LNCAP (cell line): Measurements from ENCODE around the gene RNF187.

Experiments
- TF ChIP-seq, protein P1 (sequence below): fragments of 450-650 bp; IDR thresholded peaks from 2 replicates; pipeline ENCODE4 v1.5.1; 2017; ENCODE audit warnings: mild to moderate bottlenecking

RNF187 gene

DNA sequence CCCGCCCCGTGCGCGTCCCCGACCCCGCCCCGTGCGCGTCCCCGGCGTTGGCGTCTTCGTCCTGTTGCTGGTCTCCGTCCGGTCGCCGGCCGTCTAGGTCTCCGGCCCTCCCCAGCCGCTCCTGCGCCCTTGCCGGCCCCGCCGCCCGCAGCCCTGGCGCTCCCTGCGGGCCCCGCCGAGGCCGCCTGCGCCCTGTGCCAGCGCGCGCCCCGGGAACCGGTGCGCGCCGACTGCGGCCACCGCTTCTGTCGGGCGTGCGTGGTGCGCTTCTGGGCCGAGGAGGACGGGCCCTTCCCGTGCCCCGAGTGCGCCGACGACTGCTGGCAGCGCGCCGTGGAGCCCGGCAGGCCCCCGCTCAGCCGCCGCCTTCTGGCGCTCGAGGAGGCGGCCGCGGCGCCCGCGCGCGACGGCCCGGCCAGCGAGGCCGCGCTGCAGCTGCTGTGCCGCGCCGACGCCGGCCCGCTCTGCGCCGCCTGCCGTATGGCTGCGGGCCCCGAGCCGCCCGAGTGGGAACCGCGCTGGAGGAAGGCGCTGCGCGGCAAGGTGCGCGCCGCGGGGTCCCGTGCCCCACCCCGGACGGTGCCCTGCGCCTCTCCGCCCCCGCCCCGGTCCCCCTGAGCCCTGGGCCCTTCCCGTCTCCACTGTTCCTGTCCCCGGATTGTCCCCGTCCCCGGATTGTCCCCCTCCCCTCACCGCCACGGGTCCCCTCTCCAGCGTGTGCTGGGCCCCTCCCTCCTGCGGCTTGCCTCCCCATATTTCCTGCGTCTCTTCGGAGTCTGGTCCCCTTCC lies at the start of gene RNF187:
TSS of gene RNF187 (plus strand) at position 47 of the 789 bp plus-strand sequence.
- TF ChIP-seq, protein P1, sequence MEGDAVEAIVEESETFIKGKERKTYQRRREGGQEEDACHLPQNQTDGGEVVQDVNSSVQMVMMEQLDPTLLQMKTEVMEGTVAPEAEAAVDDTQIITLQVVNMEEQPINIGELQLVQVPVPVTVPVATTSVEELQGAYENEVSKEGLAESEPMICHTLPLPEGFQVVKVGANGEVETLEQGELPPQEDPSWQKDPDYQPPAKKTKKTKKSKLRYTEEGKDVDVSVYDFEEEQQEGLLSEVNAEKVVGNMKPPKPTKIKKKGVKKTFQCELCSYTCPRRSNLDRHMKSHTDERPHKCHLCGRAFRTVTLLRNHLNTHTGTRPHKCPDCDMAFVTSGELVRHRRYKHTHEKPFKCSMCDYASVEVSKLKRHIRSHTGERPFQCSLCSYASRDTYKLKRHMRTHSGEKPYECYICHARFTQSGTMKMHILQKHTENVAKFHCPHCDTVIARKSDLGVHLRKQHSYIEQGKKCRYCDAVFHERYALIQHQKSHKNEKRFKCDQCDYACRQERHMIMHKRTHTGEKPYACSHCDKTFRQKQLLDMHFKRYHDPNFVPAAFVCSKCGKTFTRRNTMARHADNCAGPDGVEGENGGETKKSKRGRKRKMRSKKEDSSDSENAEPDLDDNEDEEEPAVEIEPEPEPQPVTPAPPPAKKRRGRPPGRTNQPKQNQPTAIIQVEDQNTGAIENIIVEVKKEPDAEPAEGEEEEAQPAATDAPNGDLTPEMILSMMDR, result no peak; the same call in 1 of the 2 replicates

- TF ChIP-seq, protein P1, result no peak
Observed at GRCh38 chr1:228437424-228437962, 49.7 kb upstream of the RNF187 start.

- TF ChIP-seq, protein P1, result no peak
Observed at GRCh38 chr1:228438266-228438665, 48.9 kb upstream of the RNF187 start.

DNA sequence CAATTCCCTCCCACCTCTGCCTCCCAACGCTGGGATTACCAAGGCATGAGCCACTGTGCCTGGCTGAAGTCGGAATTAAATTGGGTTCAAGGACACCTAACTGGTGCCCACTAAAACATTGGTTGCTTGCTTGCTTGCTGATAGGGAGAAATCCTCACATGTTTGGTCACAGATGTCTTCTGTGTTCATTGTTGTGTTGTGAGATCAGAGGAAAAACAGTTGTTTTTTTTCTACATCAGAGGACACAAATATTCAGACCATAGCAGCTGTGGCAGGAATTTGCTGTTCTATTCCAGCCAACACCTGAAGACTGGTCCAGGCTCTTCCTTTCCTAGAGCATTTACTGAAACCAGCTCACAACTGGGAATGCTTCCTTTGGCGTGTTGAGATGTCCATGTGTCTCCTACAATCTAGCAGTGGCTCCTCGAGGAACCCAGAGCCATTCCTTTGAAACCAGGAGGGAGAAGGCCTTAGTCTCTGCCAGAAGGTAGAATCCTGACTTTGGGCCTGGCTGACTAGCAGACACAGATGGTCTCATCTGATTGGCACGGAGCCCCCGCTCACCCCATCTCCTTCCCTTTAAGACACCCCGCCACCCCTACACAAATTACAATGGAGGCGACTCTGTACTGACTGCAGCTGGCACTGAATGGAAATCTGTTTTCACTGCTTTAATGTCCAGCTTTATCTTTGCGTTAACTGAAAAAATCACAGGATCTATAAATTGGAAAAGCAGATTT lies 46.3 kb upstream of the RNF187 start:
- TF ChIP-seq, protein P1, result no peak

- TF ChIP-seq, protein P1, result no peak
Observed at GRCh38 chr1:228443395-228443794, 43.8 kb upstream of the RNF187 start.

GRCh38 chr1:228445490-228445842 lies 41.7 kb upstream of the RNF187 start:
- TF ChIP-seq, protein P1, result no peak

DNA sequence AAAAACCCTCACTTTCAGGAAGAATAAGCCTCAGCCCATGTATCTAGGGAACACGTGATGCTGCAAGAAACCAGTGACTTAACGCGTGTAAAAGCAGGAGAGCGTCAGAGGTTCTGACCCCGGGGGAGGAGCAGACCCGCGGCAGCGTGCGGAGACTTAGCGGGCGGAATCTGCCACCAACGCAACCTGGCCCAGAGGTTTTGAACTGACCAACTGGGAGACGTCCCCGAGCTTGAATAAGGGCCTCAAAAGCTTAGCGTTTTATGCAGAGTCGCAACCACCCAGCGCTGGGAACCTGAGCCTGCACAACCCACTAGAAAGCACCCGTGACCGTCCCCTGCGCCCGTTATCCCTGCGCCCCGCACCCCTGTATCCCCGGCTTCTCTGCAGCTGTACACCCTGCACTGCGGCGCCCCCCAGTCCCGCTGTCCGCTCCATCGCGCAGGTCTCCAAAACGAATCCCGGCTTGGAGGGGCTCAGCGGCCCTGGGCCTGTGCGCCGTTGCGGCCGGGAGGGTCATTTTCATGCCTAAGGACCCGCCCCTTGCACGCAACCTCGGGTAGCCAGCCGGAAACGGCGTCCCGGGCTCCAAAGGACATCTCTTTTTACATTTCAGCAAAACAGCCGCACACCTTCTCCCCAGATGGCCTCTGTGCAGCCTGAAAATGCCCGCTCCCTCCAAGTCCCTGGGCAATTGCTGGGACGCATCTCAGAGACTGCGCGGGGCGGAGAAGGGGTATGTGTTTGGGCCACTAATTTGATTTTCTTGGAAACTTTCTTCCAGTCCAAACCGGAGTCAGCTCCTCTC lies 41.1 kb upstream of the RNF187 start:
- TF ChIP-seq, protein P1, result no peak
